Right lobe of liver (tissue), 6 donors: ENCODE results near the gene CHRD. TPM values are rescaled to one million over a fixed set of nuclear protein-coding genes. Genes with fewer than 3 reads are reported as not detected.

Experiments used
- ATAC-seq, 4 donors: fragments of 200-7000 bp; cut with Tn5 transposase; one replicate each; pipeline ENCODE4 v1.9.1; 2020; ENCODE audit warnings: mild to moderate bottlenecking in 4 of 4, moderate library complexity in 4 of 4
- DNase-seq, 3 donors: peaks; one replicate each; pipeline ENCODE4 v3.0.0-alpha.2; 2020
- H3K27ac ChIP-seq, 3 donors: fragments of 200-600 bp; one replicate each; pipeline ENCODE4 v1.8.0; 2022
- H3K27me3 ChIP-seq, 2 donors: fragments of 200-600 bp; one replicate each; pipeline ENCODE4 v1.8.0; 2022
- H3K36me3 ChIP-seq, 4 donors: fragments of 200-600 bp; sonication (generic) in 1 of 4; one replicate each; pipeline versions ENCODE4 v1.5.1 to v1.8.0; 2017 to 2022; ENCODE audit warnings: control low read depth in 1 of 4
- H3K4me1 ChIP-seq, 4 donors: fragments of 200-600 bp; sonication (generic) in 1 of 4; one replicate each; pipeline versions ENCODE4 v1.5.1 to v1.8.0; 2017 to 2022; ENCODE audit warnings: control low read depth in 1 of 4
- H3K4me3 ChIP-seq, 3 donors: fragments of 200-600 bp; one replicate each; pipeline ENCODE4 v1.8.0; 2022
- H3K9me3 ChIP-seq, 4 donors: fragments of 200-600 bp; sonication (generic) in 1 of 4; one replicate each; pipeline versions ENCODE4 v1.5.1 to v1.8.0; 2017 to 2022; ENCODE audit warnings: control low read depth in 1 of 4
- POLR2A ChIP-seq: fragments of 450-650 bp; IDR thresholded peaks from one replicate; pipeline ENCODE4 v1.6.1; 2017; ENCODE audit warnings: antibody characterized with exemption, mild to moderate bottlenecking
- WGBS: methylation state at CpG from one replicate; pipeline ENCODE4 v1.1.6; 2018; ENCODE audit warnings: low coverage, low lambda C conversion rate; ENCODE audit not compliant: insufficient coverage; ENCODE audit errors: missing lambda C conversion rate; 5-methylcytosine and 5-hydroxymethylcytosine counted together
- intact Hi-C, 2 donors: fragments of 100-400 bp; cut with DNase I; formaldehyde crosslinking; loops; one replicate each; pipeline versions ENCODE4 v1.11.2 to v1.14.1; 2022
- total RNA-seq, 6 experiments: library from RNA; depleted of rRNA in 2 of 6; stranded (reverse); fragments of >200 nt in 2 of 6; fragmentation: NEBNext Ultra II Directional in 3 of 6; extraction: Animal tissue kit (Norgen Biotek cat#: 25700) in 3 of 6; gene quantifications; one replicate each; pipeline versions ENCODE4 v1.1.0 to v1.2.4, GENCODE V29; 2016 to 2023
- TF ChIP-seq, protein P1 (sequence below), 4 donors: fragments of 200-600 bp in 3 of 4; fragments of 450-650 bp in 1 of 4; IDR thresholded peaks; one replicate each; pipeline versions ENCODE4 v1.5.1 to v1.8.0; 2016 to 2022; ENCODE audit warnings: antibody characterized with exemption in 4 of 4, mild to moderate bottlenecking in 2 of 4
- donor health status: DM: no; HTN: yes; CAD: no.
- donor health status: DM: no; HTN: no; CAD: no.
- donor health status: DM: no; HTN: no; CAD: no.
- donor health status: DM: no; HTN: yes; CAD: no.
- donor health status: DM: no; HTN: yes; CAD: no.

Gene CHRD
- total RNA-seq, 6 experiments from 2014 or later = 19.5 to 97.2 (median 64.8) TPM

DNA sequence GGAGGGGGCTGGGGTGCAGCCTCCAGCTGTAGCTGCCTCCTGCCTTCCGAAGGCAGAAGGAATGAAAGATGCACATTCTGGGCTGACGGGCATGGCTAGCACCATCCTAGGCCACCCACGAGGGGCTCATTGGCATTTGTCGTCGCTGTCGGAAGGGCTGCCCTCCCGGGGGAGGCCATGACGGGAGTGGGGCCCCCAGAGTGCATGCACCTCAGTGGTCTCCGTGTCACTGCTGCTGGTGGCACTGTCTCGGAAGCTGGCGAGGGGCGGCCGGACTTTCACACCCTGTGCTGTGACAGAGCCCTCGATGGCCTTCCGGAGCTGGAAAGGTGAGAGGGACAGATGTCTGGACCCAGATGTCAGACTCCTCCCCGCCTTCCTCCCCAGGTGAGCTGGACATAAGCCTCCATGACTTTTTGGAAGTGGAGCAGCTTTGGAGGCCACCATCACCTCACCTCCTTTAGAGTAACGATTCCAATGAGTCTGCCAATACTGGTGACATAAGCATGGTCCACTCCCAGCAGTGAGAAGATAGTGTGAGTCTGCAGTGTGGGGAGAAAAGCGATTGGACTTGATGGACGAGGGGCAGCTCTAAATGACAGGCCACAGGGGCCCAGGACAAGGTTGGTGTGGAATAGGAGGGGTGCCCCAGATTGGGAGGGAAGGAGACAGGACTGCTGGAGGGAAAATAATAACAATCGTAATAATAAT lies 33.2 kb upstream of the CHRD start:
- no peaks in the 10 kb centered on the region for H3K36me3 ChIP-seq
- ATAC-seq = no peak
- WGBS = 82% methylated on average over 6 of the region's 20 CpGs
- no peaks in the 10 kb centered on the region for H3K27me3 ChIP-seq
- H3K4me1 ChIP-seq = peaks cover 0 to 7% (median 2%) of the 10 kb centered on the region in 4 donors
- H3K27ac ChIP-seq = no peak overlapping the region
- H3K4me3 ChIP-seq = no peak overlapping the region
- DNase-seq = no peak
- no peak for TF ChIP-seq POLR2A
- TF ChIP-seq, protein P1, sequence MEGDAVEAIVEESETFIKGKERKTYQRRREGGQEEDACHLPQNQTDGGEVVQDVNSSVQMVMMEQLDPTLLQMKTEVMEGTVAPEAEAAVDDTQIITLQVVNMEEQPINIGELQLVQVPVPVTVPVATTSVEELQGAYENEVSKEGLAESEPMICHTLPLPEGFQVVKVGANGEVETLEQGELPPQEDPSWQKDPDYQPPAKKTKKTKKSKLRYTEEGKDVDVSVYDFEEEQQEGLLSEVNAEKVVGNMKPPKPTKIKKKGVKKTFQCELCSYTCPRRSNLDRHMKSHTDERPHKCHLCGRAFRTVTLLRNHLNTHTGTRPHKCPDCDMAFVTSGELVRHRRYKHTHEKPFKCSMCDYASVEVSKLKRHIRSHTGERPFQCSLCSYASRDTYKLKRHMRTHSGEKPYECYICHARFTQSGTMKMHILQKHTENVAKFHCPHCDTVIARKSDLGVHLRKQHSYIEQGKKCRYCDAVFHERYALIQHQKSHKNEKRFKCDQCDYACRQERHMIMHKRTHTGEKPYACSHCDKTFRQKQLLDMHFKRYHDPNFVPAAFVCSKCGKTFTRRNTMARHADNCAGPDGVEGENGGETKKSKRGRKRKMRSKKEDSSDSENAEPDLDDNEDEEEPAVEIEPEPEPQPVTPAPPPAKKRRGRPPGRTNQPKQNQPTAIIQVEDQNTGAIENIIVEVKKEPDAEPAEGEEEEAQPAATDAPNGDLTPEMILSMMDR (IDR thresholded peaks at IDR 0.05) = no peak
- H3K9me3 ChIP-seq = no peaks in the 10 kb centered on the region
- intact Hi-C loops = no loop called here

DNA sequence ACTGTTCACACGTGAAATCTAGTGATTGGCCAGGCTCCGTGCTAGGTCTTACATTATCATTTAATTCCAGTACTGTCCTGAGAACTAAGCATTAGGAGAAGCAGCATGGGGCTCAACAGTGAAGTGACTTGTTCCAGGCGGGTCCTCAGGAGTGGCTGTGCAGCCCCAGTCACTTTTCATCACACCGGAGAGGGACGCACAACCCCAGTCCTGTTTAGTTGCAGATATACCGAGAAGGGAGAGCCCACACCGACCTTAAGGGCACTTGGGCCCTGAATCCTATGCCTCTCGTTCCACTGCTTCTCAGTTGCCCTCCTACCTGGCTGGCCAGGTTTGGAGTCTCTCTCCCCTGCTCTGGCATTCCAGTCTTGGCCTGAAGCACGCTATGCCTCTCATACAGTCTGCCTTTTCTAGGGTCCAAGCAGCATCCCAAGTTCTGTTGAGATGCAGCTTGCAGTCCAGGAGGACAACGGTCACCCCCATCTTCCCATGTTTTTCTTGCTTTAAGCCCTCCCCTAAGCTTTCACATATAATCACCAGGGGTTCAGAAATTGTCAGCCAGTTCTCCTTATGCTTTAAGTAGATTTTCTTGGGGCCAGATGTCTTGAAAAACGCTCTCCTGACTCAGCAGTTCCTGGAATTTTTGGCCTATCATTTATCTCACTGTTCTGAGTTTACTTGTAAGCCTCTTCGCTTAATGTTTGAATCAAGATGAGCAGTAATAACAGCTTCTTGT lies 32.4 kb upstream of the CHRD start:
- H3K4me3 ChIP-seq = no peak overlapping the region
- H3K4me1 ChIP-seq = peaks cover 0 to 16% (median 7%) of the 10 kb centered on the region in 4 donors
- no peak for TF ChIP-seq POLR2A
- TF ChIP-seq, protein P1 (IDR thresholded peaks at IDR 0.05) = no peak
- H3K9me3 ChIP-seq = no peaks in the 10 kb centered on the region
- no peaks in the 10 kb centered on the region for H3K36me3 ChIP-seq
- 61% methylated on average over 8 of the region's 12 CpGs for WGBS
- intact Hi-C loops = no loop called here
- no peak overlapping the region for H3K27ac ChIP-seq
- DNase-seq = no peak
- H3K27me3 ChIP-seq = no peaks in the 10 kb centered on the region
- ATAC-seq = no peak

DNA sequence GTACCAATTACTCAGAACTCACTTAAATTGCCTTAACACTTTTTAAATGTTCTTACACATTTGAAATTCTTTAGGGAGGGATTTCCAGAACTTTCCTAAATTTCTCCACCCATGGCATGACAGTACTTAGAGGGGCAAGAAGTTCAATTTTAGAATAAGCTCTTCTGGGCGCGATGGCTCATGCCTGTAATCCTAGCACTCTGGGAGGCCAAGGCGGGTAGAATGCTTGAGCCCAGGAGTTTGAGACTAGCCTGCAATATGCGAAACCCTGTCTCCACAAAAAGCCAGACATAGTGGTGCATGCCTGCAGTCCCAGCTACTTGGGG lies 31.8 kb upstream of the CHRD start:
- Histone ChIP-seq H3K27ac (no peak overlapping the region), H3K36me3 (no peaks in the 10 kb centered on the region), H3K9me3 (no peaks in the 10 kb centered on the region), H3K4me1 (peaks cover 0 to 17% (median 7%) of the 10 kb centered on the region in 4 donors), H3K27me3 (no peaks in the 10 kb centered on the region), H3K4me3 (no peak overlapping the region)
- TF ChIP-seq POLR2A = no peak
- TF ChIP-seq, protein P1 (IDR thresholded peaks at IDR 0.05) = no peak
- intact Hi-C loops = no loop called here
- no peak for ATAC-seq
- WGBS = 93% methylated on average over 2 of the region's 4 CpGs
- no peak for DNase-seq

DNA sequence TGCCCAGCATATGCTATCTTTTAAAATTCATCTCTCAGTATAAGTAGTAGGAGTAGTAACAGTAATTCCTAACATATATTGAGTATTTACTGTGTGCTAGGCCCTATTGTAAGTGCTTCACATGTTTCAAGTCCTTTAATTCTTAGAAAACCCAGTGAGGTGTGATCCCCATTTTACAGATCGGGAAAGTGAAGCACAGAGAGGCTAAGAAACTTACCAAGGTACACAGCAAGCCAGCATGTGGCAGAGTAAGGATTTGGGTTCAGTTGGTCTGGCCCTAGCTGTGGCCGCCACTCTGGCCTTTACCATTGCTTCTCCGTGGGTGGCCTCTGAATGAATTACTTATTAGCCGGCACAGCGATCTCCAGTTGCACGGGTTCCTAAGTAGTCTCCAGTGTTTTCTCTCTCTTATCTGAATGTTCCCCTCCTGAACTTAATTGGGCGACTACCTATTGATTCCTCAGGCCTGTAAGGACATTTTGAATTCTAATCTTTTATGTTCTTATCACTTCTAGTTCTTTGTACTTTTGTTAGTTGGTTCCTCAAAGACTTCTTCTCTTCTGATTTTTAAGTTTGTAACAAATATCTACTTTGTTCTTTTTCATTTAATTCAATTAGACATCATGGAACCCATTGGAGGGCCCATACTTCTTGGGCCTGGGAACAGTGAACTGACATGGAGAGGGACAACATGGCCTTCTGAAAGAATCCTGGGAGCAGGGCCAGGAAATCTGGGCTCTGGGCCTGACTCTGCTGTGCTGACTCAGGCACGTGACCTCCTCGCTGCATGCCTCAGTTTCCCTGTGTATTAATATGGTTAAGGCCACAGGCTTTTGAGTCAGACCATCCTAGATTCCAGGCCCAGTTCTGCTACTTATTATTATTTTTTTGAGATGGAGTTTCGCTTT lies 30.0 kb upstream of the CHRD start:
- DNase-seq = no peak
- H3K36me3 ChIP-seq = no peaks in the 10 kb centered on the region
- ATAC-seq = no peak
- H3K27me3 ChIP-seq = no peaks in the 10 kb centered on the region
- 80% methylated on average over 8 of the region's 10 CpGs for WGBS
- H3K27ac ChIP-seq = no peak overlapping the region
- H3K4me1 ChIP-seq = peaks cover 0 to 17% (median 7%) of the 10 kb centered on the region in 4 donors
- no peak overlapping the region for H3K4me3 ChIP-seq
- intact Hi-C loops = no loop called here
- no peaks in the 10 kb centered on the region for H3K9me3 ChIP-seq
- TF ChIP-seq POLR2A = no peak
- TF ChIP-seq, protein P1 (IDR thresholded peaks at IDR 0.05) = no peak
